HG03432 (cell line): ENCODE results near the gene UTP20.

Experiments used
- ATAC-seq: cut with Tn5 transposase; IDR thresholded peaks from one replicate; pipeline ENCODE4 v1.9.1; 2021; ENCODE audit warnings: mild to moderate bottlenecking, moderate library complexity; ENCODE audit not compliant: unreplicated experiment

Gene UTP20

GRCh38 chr12:101280006-101280505 is at the start of gene UTP20:
UTP20 (plus strand) TSS chr12:101280105; CDS start chr12:101280283, 178 bp downstream.
- peak; percentile 100 for ATAC-seq

GRCh38 chr12:101230547-101230946 is 49.4 kb upstream of the UTP20 start:
- ATAC-seq: no peak

- ATAC-seq: no peak
These were observed 48.3 kb upstream of the UTP20 start for GRCh38 chr12:101231636-101232035.

- ATAC-seq: no peak
These were observed 44.2 kb upstream of the UTP20 start for GRCh38 chr12:101235686-101236085.

GRCh38 chr12:101238306-101238705 is 41.6 kb upstream of the UTP20 start:
- ATAC-seq: no peak

- ATAC-seq: no peak
These were observed 41.0 kb upstream of the UTP20 start for GRCh38 chr12:101238800-101239329.

- ATAC-seq: no peak
These were observed 36.8 kb upstream of the UTP20 start for GRCh38 chr12:101243074-101243473.

- ATAC-seq: no peak
These were observed 36.3 kb upstream of the UTP20 start for GRCh38 chr12:101243616-101244015.

- no peak for ATAC-seq
These were observed 23.6 kb upstream of the UTP20 start for GRCh38 chr12:101256266-101256665.

GRCh38 chr12:101257357-101257756 is 22.5 kb upstream of the UTP20 start:
- ATAC-seq: no peak

GRCh38 chr12:101267111-101267510 is 12.8 kb upstream of the UTP20 start:
- no peak for ATAC-seq

GRCh38 chr12:101276433-101276832 is 3.5 kb upstream of the UTP20 start:
- ATAC-seq: no peak

GRCh38 chr12:101277443-101277842 is 2.5 kb upstream of the UTP20 start:
- ATAC-seq: no peak

GRCh38 chr12:101287357-101287756 is 7.5 kb downstream of the UTP20 start:
- no peak for ATAC-seq

- no peak for ATAC-seq
These were observed 17.8 kb downstream of the UTP20 start for GRCh38 chr12:101297661-101298060.

GRCh38 chr12:101298426-101298825 is 18.5 kb downstream of the UTP20 start:
- ATAC-seq: no peak

- no peak for ATAC-seq
These were observed 19.4 kb downstream of the UTP20 start for GRCh38 chr12:101299346-101299745.

GRCh38 chr12:101299931-101300330 is 20.0 kb downstream of the UTP20 start:
- no peak for ATAC-seq

GRCh38 chr12:101302741-101303140 is 22.8 kb downstream of the UTP20 start:
- no peak for ATAC-seq

- ATAC-seq: no peak
These were observed 25.4 kb downstream of the UTP20 start for GRCh38 chr12:101305226-101305779.

- no peak for ATAC-seq
These were observed 25.9 kb downstream of the UTP20 start for GRCh38 chr12:101305794-101306193.

- ATAC-seq: no peak
These were observed 42.6 kb downstream of the UTP20 start for GRCh38 chr12:101322480-101322879.

- ATAC-seq: no peak
These were observed 43.4 kb downstream of the UTP20 start for GRCh38 chr12:101323255-101323654.
